NCI-H2081 treated with DMSO at 0.1 percent for 48 hours (cell line): Measurements from ENCODE around the gene C1orf50.
"Not testable (repeated sequence)": the region's sequence is repeated elsewhere in the genome, so short reads cannot be mapped to it uniquely, and the experiment has no call there.

ENCODE experiments used
- DNase-seq: peaks from one replicate; lab custom pipeline; 2025; lab: John Stamatoyannopoulos, UW

C1orf50 gene

DNA sequence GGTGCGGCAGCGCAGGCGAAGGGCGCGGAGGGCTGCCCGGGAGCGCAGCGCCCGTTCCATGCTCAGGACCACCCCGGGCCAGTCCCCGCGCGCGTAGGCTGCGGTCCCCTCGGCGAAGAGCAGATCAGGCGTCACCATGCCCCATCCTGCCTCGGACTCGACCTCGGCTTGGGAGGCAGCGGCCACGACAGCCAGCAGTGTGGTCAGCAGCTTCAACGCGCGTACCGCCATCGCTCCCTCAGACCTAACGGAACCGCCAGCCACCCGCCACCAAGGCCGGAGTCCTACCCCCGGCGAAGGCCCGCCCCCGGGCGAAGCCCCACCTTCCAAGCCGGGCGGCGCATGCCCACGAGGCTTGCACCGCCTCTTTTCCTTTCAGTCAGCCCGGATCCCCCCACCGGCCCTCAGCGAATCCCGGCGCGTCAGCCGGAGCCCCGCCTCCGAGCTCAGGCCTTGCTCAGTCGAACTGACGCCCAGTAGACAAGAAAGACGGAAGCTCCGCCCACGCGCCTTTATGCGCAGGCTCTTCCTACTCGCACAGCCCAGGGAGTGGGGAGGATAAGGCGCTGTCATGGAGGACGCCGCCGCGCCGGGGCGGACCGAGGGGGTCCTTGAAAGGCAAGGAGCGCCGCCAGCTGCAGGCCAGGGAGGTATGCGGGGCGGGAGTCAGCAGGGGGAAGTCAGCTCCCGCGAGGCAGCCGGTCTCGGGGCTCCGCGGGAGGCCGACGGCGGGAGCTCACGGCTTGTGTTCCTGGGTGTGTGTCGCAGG is at the start of gene C1orf50, which contains the start of gene P3H1:
Gene C1orf50 (plus strand): TSS at position 509 of the 769 bp plus-strand sequence. CDS start 63 bp downstream, at position 572.
Gene P3H1 (minus strand): TSS at position 288 of the 769 bp plus-strand sequence. CDS start 57 bp downstream, at position 231.
- DNase-seq: peak; percentile 99

DNA sequence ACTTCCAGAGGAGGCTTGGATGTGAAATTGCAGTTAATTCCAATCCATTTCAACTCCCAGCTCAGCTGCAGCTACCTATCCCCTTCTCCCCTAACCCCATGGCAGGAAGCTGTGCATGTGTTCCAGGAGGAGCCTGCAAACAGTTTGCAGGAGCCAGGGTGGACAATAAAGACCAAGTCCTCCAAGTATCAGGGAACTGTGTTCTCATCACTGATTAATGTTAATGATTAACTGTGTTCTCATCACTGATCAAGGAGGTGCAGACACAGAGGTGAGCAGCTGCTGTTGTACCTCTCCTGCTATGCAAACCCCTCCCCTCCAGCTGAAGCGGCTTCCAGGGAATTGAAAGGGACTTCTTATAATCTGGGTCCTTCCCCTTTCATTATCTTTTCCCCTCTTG is 46.2 kb upstream of the C1orf50 start:
- no peak for DNase-seq

DNA sequence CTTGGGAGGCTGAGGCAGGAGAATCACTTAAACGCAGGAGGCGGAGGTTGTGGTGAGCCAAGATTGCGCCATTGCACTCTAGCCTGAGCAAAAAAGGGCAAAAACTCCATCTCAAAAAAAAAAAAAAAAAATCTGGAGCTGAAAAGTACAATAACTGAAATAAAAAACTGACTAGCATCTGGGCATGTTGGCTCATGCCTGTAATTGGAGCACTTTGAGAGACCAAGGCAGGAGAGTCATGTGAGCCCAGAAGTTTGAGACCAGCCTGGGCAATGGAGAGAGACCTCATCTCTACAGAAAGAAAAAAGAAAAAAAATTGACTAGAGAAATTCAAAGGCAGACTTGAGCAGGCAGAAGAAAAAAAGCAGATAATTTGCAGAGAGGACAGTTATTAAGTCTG is 45.1 kb upstream of the C1orf50 start:
- DNase-seq: no peak

DNA sequence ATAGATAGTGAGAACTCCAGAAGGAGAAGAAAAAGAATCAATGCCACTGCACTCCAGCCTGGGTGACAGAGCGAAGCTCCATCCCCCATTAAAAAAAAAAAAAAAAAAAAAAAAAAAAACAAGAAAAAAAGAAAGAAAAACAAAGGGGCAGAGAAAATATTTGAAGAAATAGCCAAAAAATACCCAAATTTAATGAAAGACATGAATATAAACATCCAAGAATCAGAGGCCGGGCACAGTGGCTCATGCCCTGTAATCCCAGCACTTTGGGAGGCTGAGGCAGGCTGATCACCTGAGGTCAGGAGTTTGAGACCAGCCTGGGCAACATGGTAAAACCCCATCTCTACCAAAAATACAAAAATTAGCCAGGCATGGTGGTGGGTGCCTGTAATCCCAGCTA is 44.6 kb upstream of the C1orf50 start:
- not testable (repeated sequence) for DNase-seq

- DNase-seq: no peak
Observed at GRCh38 chr1:42723511-42723910, 43.5 kb upstream of the C1orf50 start.

DNA sequence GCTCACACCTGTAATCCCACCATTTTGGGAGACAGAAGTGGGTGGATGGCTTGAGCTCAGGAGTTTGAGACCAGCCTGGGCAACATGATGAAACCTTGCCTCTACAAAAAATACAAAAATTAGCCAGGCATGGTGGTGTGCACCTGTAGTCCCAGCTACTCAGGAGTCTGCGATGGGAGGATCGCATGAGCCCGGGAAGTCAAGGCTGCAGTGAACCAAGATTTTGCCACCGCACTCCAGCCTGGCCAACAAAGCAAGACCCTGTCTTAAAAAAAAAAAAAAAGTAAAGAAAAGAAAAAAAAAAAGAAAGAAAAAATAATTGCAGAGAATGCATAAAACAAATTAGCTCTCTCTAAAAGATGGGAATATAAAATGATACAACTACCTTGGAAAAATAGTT is 41.2 kb upstream of the C1orf50 start:
- DNase-seq: not testable (repeated sequence)

DNA sequence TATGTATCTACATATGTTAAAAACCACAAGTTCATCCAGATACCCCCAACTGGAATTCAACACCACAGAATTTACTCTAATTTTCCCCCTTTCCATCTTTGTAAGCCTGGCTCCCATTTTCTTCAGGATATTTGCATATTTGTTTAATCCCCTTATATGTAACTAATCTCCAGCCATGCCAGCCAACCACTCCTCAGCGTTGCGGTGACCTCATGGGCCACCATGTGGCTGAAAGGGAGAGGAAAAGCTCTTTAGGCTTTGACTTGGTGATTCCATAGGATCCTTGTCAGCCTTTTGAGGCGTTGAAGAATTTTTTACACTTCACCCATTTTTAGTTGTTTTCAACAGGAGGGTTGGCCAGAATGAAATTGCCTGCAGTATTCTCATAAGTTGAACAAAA is 37.0 kb upstream of the C1orf50 start:
- DNase-seq: no peak

- DNase-seq: no peak
Observed at GRCh38 chr1:42730988-42731387, 36.1 kb upstream of the C1orf50 start.

DNA sequence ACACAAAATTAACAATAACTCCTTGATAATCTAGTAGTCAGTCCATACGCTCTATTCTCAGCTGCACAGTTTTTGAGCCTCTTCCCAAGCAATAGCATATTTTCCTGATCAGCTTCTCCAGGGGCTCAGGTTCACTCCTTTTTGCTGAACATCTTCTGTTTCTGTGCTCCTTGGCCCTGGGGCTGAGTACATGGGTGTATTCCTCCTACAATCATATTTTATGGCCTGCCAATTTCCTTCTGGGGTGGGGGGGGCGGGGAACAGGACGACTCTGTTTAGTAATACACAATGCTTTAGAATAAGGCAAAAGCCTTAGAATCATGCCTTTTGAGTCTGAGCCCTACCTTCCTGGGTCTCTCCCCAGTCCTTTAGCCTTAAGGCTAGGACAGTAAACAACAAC is 35.5 kb upstream of the C1orf50 start:
- DNase-seq: no peak

GRCh38 chr1:42732126-42732680 is 34.8 kb upstream of the C1orf50 start:
- DNase-seq: no peak

DNA sequence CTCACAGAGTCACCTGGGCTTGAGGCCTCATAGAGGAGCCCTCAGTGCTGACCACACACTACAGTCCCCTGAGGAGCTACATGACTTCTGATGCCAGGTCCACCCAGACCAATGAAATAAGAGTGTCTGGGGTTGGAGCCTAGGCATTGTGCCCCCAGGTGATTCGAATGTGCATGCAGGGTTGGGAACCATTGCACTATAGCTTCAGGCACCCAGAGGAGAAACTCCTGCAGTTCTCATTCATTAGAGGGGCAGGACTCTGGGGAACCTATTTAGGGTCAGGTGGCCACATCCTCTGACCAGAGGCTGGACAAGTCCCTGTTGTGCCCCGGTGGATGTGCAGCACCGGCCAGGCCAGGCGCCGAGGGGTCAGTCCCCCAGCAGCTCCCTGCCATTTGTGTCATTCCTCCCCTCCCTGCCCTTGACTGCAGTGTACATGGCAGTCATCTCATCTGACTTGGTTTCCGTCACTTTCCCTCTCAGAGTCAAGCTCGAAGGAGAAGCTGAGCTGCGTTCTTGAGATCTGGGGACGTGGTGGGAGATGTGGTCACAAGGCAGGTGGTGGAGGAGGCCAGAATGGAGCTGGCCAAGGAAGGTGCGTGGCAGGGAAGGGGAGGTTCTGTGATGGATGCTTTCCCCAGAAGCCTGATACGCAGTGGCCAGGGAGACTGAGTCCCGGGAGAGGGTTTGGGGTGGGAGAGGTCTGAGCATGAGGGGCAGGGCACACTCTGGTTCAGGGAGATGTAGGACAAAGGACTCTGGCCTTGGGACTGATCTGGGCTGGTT is 33.4 kb upstream of the C1orf50 start:
- no peak for DNase-seq

DNA sequence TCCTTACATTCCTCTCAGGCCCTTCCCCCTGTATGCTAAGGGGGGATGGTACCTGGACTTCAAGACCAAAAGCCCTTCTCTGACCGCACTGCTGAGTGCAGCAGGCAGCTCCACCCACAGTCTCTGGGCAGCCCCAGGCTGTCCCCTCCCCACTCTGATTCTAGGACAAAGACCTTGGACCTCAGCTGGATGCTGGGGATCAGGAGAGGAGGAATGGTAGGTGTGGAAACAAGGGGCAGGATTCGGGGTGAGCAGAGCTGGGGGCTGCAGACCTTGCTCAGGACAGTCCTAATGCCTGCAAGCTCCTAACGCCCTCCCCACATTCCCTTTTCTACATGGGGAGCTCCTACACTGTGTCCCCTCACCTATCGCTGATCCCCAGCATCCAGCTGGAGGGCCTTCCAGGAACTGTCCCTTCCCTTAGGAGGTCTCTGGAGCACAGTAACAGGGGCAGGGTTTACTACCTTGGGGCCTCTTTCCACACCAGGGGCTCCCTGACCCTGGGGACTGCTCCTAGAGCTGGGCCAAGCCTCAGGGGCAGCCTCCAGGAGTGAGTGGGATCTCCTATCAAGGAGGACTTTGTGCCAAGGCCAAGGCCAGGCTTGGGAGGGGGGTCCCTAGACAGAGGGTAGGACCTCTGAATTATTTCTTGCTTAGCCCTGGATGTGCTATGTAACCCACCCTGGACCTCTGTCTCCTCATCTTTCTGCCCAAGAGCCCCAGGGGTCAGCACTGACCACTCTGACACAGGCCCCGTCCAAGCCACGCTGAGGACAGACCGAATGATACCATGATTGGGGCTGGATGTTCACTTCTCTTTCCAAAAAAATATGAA is 32.6 kb upstream of the C1orf50 start:
- DNase-seq: no peak

DNA sequence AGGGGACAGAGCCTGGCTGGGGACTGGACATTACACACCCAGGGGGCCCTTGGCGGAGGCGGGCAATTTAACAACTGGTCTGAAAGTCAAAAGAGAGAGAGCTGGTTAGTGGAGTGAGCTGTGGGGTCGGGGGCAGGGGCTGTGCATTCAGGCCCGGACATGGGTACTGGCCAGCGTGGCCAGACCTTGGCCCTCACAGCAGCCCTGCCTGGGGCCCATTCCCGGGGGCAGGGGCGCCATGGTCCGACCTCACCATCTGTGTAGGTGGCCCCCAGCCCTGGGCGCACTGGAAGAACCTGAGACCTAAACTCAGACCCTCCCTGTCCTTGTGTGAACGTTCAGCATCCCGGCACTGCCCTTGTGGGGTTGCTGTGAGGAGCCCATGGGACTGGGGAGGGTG is 32.0 kb upstream of the C1orf50 start:
- DNase-seq: no peak

- DNase-seq: no peak
Observed at GRCh38 chr1:42735477-42736105, 31.5 kb upstream of the C1orf50 start.

GRCh38 chr1:42736152-42736551 is 30.9 kb upstream of the C1orf50 start:
- no peak for DNase-seq

GRCh38 chr1:42736571-42737200 is 30.4 kb upstream of the C1orf50 start:
- no peak for DNase-seq

DNA sequence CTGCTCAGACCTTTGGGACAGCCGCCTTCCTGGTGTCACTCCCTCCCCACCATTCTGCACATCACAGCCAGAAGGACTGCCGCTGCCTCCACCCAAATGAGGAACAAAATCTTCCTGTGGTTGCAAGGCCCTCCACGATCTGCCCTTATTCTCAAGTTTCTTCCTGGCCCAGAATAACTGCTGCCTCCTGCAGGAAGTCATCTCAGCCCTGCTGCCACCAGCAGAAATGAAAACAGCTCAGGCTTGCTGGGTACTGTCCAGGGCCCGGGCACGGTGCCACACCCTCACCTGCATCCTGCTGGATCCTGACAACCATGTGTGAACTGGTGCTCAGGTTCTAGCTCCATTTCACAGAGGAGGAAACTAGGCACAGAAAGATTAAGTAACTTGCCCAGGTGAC is 29.8 kb upstream of the C1orf50 start:
- DNase-seq: peak; percentile 8

DNA sequence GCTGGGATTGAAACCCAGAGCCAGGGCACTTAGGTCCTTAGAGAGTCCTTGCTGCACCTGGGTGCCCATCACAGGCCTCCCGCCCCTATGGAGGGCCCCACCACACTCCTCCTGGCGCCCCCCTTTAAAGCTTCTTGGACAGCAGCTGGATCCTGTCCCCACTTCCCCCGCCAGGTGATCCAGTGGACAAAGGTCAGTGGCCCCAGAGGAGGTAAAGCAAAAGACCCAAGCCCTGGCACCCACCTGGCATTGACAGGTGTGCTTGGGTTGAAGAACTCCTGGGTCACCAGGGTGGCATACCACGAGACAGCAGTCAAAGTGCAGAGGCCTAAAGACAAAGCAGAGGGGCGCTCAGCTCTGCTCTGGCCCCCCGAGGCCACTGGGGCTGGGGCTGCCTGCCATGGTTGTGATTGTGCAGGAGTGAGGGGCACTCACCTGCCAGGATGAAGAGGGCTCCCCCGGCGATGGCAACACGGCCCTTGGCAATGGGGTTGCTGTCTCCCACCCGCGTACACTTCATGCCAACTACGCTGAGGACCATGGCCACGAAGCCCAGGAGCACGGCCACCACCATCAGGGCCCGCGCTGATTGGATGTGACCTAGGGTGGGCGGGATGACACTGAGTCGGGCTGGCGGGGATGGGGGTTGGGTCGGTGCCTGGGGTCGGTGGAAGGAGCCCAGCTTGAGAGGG is 28.9 kb upstream of the C1orf50 start:
- no peak for DNase-seq

DNA sequence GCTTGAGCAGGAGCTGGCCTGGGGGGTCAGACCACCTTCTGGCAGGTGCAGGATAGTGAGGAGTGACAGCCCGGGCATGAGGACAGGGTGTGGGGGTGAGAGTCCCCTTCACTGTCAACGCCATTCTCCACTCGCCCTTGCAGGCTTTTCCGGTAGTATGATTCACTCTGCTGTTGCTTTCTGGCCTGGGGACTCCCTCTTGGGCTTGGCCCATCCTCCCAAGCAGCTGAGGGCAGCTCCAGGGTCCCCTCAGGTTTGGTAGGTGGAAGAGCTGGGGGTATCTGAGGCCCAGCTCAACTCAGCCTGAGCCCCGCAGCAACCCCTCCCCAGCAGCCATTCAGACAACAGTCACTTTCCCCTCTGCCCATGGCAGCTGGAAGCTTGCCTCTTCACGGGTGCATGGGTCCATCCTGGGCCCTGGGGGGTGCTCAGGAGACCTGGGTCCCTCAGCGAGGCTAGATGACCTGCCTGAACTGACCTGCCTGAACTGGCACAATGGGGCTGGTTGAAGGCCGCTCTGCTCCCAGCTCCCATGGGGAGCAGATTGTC is 28.3 kb upstream of the C1orf50 start:
- no peak for DNase-seq
